Measurements from ENCODE around the gene SLC30A1. TPM values are rescaled to one million over a fixed set of nuclear protein-coding genes. Genes with fewer than 3 reads are reported as not detected.

SLC30A1 gene
- total RNA-seq, 1 experiment from 2014 or later, result 9.7 TPM

- no peak overlapping the region for H2AFZ ChIP-seq (ENCODE audit: low read depth, low read length, poor library complexity, severe bottlenecking)
- no peak overlapping the region for H3K4me3 ChIP-seq (replicated peaks in 1 of 2; ENCODE audit: low read depth in 1 of 2, low read length in 2 of 2)
- no peak for DNase-seq (ENCODE audit: low read depth, low spot score)
- H3K27ac ChIP-seq (ENCODE audit: low read depth, low read length), result no peak overlapping the region
- H3K9ac ChIP-seq (ENCODE audit: low read length), result no peak overlapping the region
- POLR2A ChIA-PET, result no interaction called here
- no TSS peak for BruUV-seq (replicated peaks)
- H3K27me3 ChIP-seq (ENCODE audit: insufficient read depth, low read length), result no peaks in the 10 kb centered on the region
- TF ChIP-seq, protein P1, sequence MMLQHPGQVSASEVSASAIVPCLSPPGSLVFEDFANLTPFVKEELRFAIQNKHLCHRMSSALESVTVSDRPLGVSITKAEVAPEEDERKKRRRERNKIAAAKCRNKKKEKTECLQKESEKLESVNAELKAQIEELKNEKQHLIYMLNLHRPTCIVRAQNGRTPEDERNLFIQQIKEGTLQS (IDR thresholded peaks at IDR 0.05), result no peak
- TF ChIP-seq ZFX (IDR thresholded peaks at IDR 0.05) (no peak), CBX3 (IDR thresholded peaks at IDR 0.05; ENCODE audit: low read depth) (no peak), ELF1 (IDR thresholded peaks at IDR 0.05; ENCODE audit: borderline replicate concordance, low read depth) (no peak), CEBPB (IDR thresholded peaks at IDR 0.05; ENCODE audit: low read depth) (no peak), ZBTB33 (IDR thresholded peaks at IDR 0.05; ENCODE audit: extremely low read depth, insufficient replicate concordance, low read length) (no peak)
- TF ChIP-seq, protein P2, sequence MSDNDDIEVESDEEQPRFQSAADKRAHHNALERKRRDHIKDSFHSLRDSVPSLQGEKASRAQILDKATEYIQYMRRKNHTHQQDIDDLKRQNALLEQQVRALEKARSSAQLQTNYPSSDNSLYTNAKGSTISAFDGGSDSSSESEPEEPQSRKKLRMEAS (IDR thresholded peaks at IDR 0.05), result no peak
- no peak overlapping the region for H3K4me2 ChIP-seq (ENCODE audit: low read length)
- H3K79me2 ChIP-seq (ENCODE audit: insufficient read depth, low read length), result no peaks in the 10 kb centered on the region
- no peaks in the 10 kb centered on the region for H3K9me2 ChIP-seq (ENCODE audit: insufficient read depth)
- CTCF ChIA-PET, result no interaction called here
- H3K36me3 ChIP-seq (ENCODE audit: control insufficient read depth in 1 of 2, insufficient read depth in 2 of 2, low read length in 2 of 2), result no peaks in the 10 kb centered on the region
- no peaks in the 10 kb centered on the region for H4K20me1 ChIP-seq (ENCODE audit: insufficient read depth)
- H3K9me3 ChIP-seq (ENCODE audit: control insufficient read depth in 1 of 2, insufficient read depth in 1 of 2, low read depth in 1 of 2, low read length in 2 of 2), result no peaks in the 10 kb centered on the region
- intact Hi-C loops (cut with micrococcal nuclease), result no loop called here
- RAD21 ChIA-PET (ENCODE audit: low non-redundant PET in 1 of 2, low total read pairs in 2 of 2, uncharacterized antibody in 2 of 2, unreplicated experiment in 2 of 2), result no interaction called here
- no peak for ATAC-seq
- H3K4me1 ChIP-seq (ENCODE audit: control insufficient read depth in 1 of 2, insufficient read depth in 2 of 2, low read length in 2 of 2), result no peaks in the 10 kb centered on the region
Measured at GRCh38 chr1:211557894-211558625, 20.9 kb downstream of the SLC30A1 start.

All from HCT116 (cell line).